Ovary (tissue), 9 donors: Measurements from ENCODE around the gene PNPLA2. TPM values are rescaled to one million over a fixed set of nuclear protein-coding genes. Genes with fewer than 3 reads are reported as not detected.

ENCODE experiments used
- DNase-seq, 5 donors: peaks; one replicate each; pipeline ENCODE4 v3.0.0-alpha.2; 2019 to 2020
- H3K27ac ChIP-seq, 2 donors: fragments of 200-600 bp; one replicate each; pipeline versions ENCODE4 v1.5.1 to v1.8.0; 2019 to 2022
- H3K27me3 ChIP-seq: fragments of 200-600 bp; one replicate; pipeline ENCODE4 v1.8.0; 2022
- H3K36me3 ChIP-seq: fragments of 200-600 bp; sonication (generic); one replicate; pipeline ENCODE4 v1.5.1; 2019
- H3K4me1 ChIP-seq: one replicate; pipeline ENCODE4 v1.8.1; 2013; ENCODE audit warnings: mild to moderate bottlenecking, moderate library complexity; ENCODE audit not compliant: insufficient read depth
- H3K4me3 ChIP-seq: fragments of 200-600 bp; sonication (generic); one replicate; pipeline ENCODE4 v1.5.1; 2017
- H3K9me3 ChIP-seq, 2 donors: fragments of 200-600 bp in 1 of 2; sonication (generic) in 1 of 2; one replicate each; pipeline versions ENCODE4 v1.5.1 to v1.8.1; 2013 to 2019; ENCODE audit warnings: mild to moderate bottlenecking in 1 of 2, moderate library complexity in 1 of 2
- CTCF ChIP-seq, 3 donors: fragments of 450-650 bp in 2 of 3; fragments of 200-600 bp in 1 of 3; IDR thresholded peaks; one replicate each; pipeline versions ENCODE4 v1.5.1 to v1.8.0; 2016 to 2022; ENCODE audit warnings: antibody characterized with exemption in 3 of 3, mild to moderate bottlenecking in 1 of 3
- EP300 ChIP-seq: sonication (generic); formaldehyde crosslinking; IDR thresholded peaks from one replicate; pipeline ENCODE4 v1.6.1; 2017; ENCODE audit warnings: antibody characterized with exemption
- POLR2A ChIP-seq: fragments of 450-650 bp; IDR thresholded peaks from one replicate; pipeline ENCODE4 v1.6.1; 2017; ENCODE audit warnings: antibody characterized with exemption, mild to moderate bottlenecking, moderate library complexity
- WGBS, 3 donors: extraction: QIAGEN DNeasy Blood & Tissue Kit in 1 of 3; methylation state at CpG; one replicate each; pipeline versions ENCODE4 v1.1.5 to v1.1.7; 2013 to 2017; 5-methylcytosine and 5-hydroxymethylcytosine counted together
- intact Hi-C, 4 donors: fragments of 100-400 bp; cut with DNase I; formaldehyde crosslinking; loops; one replicate each; pipeline versions ENCODE4 v1.11.0 to v1.15.1; 2022 to 2023
- polyA plus RNA-seq, 2 donors: library from polyadenylated mRNA; stranded (reverse); fragments of 200-250 nt in 1 of 2; fragments of 350-450 nt in 1 of 2; fragmentation: Illumina TruSeq in 1 of 2; extraction: RNeasy Lipid Tissue Mini Kit (QIAGEN cat#74804) in 1 of 2; gene quantifications; one replicate each; pipeline ENCODE4 v1.2.3, GENCODE V29; 2013 to 2014
- total RNA-seq, 7 donors: library from RNA; depleted of rRNA in 2 of 7; stranded (reverse); fragments of >200 nt in 2 of 7; fragmentation: NEBNext Ultra II Directional in 3 of 7; extraction: Animal tissue kit (Norgen Biotek cat#: 25700) in 3 of 7; gene quantifications; one replicate each; pipeline versions ENCODE4 v1.1.0 to v1.2.4, GENCODE V29; 2016 to 2023
- donor health status: DM: no; HTN: no; CAD: no; lungs with moderate emphysema.
- donor health status: DM: no; HTN: no; CAD: no.
- donor health status: Bipolar disorder and iron deficiency.
- donor health status: DM: yes; HTN: yes; CAD: no.
- donor health status: DM: no; HTN: no; CAD: no.
- donor health status: DM: yes; HTN: yes; CAD: no.

PNPLA2 gene
- total and polyA plus RNA-seq, 9 donors = 12.9 to 98.2 (median 83.0) TPM

- Histone ChIP-seq H3K4me1 (peaks cover 20% of the 10 kb centered on the region), H3K9me3 (no peaks in the 10 kb centered on the region), H3K4me3 (no peak overlapping the region), H3K36me3 (no peaks in the 10 kb centered on the region), H3K27me3 (no peaks in the 10 kb centered on the region), H3K27ac (peak overlapping the region in 1 of 2 donors; percentile 1)
- WGBS, 3 donors = 11 to 24% (median 22%) methylated on average over 38 to 40 of the region's 40 CpGs
- DNase-seq = peak in 1 of 5 donors; percentile 62
- intact Hi-C loops = no loop called here
- TF ChIP-seq EP300 (no peak), CTCF (IDR thresholded peaks at IDR 0.05) (no peak), POLR2A (no peak)
These were observed 10.6 kb downstream of the PNPLA2 start for GRCh38 chr11:829176-829846.

GRCh38 chr11:829847-830294 lies 11.2 kb downstream of the PNPLA2 start:
- DNase-seq = no peak
- intact Hi-C loops = no loop called here
- Histone ChIP-seq H3K4me1 (peaks cover 23% of the 10 kb centered on the region), H3K9me3 (no peaks in the 10 kb centered on the region), H3K27me3 (no peaks in the 10 kb centered on the region), H3K27ac (no peak overlapping the region), H3K4me3 (peak overlapping the region; percentile 17), H3K36me3 (no peaks in the 10 kb centered on the region)
- 2 to 4% (median 4%) methylated on average over 35 to 39 of the region's 39 CpGs for WGBS, 3 donors
- TF ChIP-seq CTCF (IDR thresholded peaks at IDR 0.05) (no peak), EP300 (no peak), POLR2A (no peak)

- Histone ChIP-seq H3K4me3 (no peak overlapping the region), H3K9me3 (no peaks in the 10 kb centered on the region), H3K27ac (no peak overlapping the region), H3K4me1 (peaks cover 23% of the 10 kb centered on the region), H3K36me3 (no peaks in the 10 kb centered on the region), H3K27me3 (no peaks in the 10 kb centered on the region)
- peak; percentile 73 to 86 (median 77) for DNase-seq
- intact Hi-C loops = no loop called here
- 2 to 9% (median 4%) methylated on average over 50 to 78 of the region's 78 CpGs for WGBS, 3 donors
- TF ChIP-seq CTCF (IDR thresholded peaks at IDR 0.05) (no peak), EP300 (no peak), POLR2A (no peak)
These were observed 11.8 kb downstream of the PNPLA2 start for GRCh38 chr11:830295-831117.

- H3K4me1 ChIP-seq = peaks cover 23% of the 10 kb centered on the region
- H3K36me3 ChIP-seq = no peaks in the 10 kb centered on the region
- H3K9me3 ChIP-seq = no peaks in the 10 kb centered on the region
- DNase-seq = peak in 1 of 5 donors; percentile 58
- TF ChIP-seq POLR2A = no peak
- no peak for TF ChIP-seq EP300
- no peak for TF ChIP-seq CTCF (IDR thresholded peaks at IDR 0.05)
- WGBS, 3 donors = 59 to 69% (median 63%) methylated on average over 28 to 31 of the region's 31 CpGs
- no peak overlapping the region for H3K27ac ChIP-seq
- intact Hi-C loops = no loop called here
- no peak overlapping the region for H3K4me3 ChIP-seq
- no peaks in the 10 kb centered on the region for H3K27me3 ChIP-seq
These were observed 12.6 kb downstream of the PNPLA2 start for GRCh38 chr11:831118-831864.
